Adipocyte (in vitro differentiated cells): ENCODE results near the gene BRD4.

Source experiments
- DNase-seq: peaks from one replicate; pipeline ENCODE4 v3.0.0-alpha.2; 2015; ENCODE audit warnings: low read depth
- H3K27me3 ChIP-seq: replicated peaks from 2 replicates; pipeline ENCODE4 v1.7.0; 2013; ENCODE audit warnings: mild to moderate bottlenecking, low read length, moderate library complexity; ENCODE audit not compliant: control insufficient read depth, insufficient read depth
- H3K36me3 ChIP-seq: 2 replicates; pipeline ENCODE4 v1.7.0; 2013; ENCODE audit warnings: low read length, mild to moderate bottlenecking, moderate library complexity; ENCODE audit not compliant: control insufficient read depth, insufficient read depth, severe bottlenecking
- H3K4me1 ChIP-seq: 2 replicates; pipeline ENCODE4 v1.7.0; 2013; ENCODE audit warnings: mild to moderate bottlenecking, low read length, moderate library complexity; ENCODE audit not compliant: control insufficient read depth, insufficient read depth
- H3K4me3 ChIP-seq: 2 replicates; pipeline ENCODE4 v1.7.0; 2013; ENCODE audit warnings: mild to moderate bottlenecking, low read length, moderate library complexity
- H3K9ac ChIP-seq: 2 replicates; pipeline ENCODE4 v1.7.0; 2013; ENCODE audit warnings: mild to moderate bottlenecking, low read length, moderate library complexity
- H3K9me3 ChIP-seq: 2 replicates; pipeline ENCODE4 v1.7.0; 2013; ENCODE audit warnings: mild to moderate bottlenecking, low read length, moderate library complexity; ENCODE audit not compliant: control insufficient read depth

BRD4 gene

DNA sequence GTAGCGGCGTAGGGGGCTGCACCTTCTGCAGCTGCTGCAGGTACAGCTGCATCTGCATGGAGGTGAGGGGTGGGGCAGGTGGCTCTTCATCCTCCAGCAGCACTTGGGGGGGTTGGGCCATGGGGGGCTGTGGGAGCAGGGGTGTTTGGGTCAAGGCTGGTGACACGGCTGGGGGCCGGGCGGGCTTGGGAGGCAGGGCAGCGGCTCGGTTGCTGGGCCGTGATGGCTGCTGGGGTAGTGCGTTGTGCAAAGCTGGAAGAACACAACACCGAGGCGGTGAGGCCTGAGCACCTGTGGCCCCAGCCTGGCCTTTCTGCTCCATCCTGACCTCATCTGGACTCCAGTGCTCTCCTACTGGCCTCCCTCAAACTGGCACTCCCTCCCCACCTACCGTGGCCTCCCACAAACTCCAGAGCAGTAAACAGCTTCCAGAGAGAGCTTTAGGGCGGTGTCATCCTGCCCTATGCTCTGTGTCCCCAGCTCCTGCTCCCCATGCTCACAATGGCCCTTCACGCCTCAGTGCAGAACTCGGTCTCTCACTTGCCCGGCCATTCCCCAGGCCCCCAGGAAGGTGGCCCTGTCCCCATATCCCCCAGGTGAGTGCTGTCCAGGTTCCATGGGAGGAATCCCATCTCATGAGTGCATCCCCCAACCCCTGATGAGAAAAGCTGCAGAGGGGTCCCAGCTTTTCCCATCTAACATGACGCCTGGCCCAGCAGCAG is 88.9 kb downstream of the BRD4 start:
- DNase-seq: no peak
- H3K4me1 ChIP-seq: peaks cover 17% of the 10 kb centered on the region
- no peak overlapping the region for H3K4me3 ChIP-seq
- no peak overlapping the region for H3K9ac ChIP-seq
- H3K9me3 ChIP-seq: no peaks in the 10 kb centered on the region
- no peaks in the 10 kb centered on the region for H3K27me3 ChIP-seq
- H3K36me3 ChIP-seq: peaks cover 78% of the 10 kb centered on the region

GRCh38 chr19:15241259-15241910 is 91.0 kb downstream of the BRD4 start:
- H3K36me3 ChIP-seq: peaks cover 86% of the 10 kb centered on the region
- no peaks in the 10 kb centered on the region for H3K27me3 ChIP-seq
- H3K9ac ChIP-seq: no peak overlapping the region
- H3K4me1 ChIP-seq: no peaks in the 10 kb centered on the region
- DNase-seq: no peak
- H3K9me3 ChIP-seq: no peaks in the 10 kb centered on the region
- H3K4me3 ChIP-seq: no peak overlapping the region

GRCh38 chr19:15240515-15240914 is 91.8 kb downstream of the BRD4 start:
- DNase-seq: no peak
- no peak overlapping the region for H3K9ac ChIP-seq
- H3K9me3 ChIP-seq: no peaks in the 10 kb centered on the region
- peaks cover 86% of the 10 kb centered on the region for H3K36me3 ChIP-seq
- no peaks in the 10 kb centered on the region for H3K27me3 ChIP-seq
- no peak overlapping the region for H3K4me3 ChIP-seq
- no peaks in the 10 kb centered on the region for H3K4me1 ChIP-seq

DNA sequence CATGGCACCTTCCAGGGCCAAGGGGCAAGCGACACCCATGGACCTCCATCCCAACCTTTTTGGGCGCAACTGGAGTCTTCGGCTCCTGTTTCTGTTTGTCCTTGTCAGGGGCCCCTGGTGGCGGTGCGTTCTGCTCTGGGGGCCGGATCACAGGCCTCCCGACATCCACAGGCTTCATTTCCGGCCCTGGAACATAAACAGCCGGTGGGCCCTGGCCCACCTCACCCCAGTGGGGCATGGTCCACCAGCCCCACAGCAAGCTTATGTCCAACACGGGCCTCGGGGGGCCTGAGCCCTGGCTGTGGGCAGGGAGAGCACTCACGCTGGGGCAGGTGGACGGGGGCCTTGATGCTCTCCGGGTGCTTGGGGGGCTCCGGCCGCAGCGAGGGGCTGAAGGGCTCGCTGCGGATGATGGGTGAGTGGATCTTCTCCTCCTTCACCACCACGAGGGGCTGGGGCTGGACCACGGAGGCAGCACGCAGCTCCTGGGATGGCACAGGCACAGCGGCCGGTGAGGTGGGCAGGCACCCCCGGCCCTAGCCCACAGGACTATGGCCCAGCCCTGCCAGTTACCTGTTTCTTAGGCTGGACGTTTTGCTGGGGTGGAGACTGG is 92.9 kb downstream of the BRD4 start:
- Histone ChIP-seq H3K9me3 (no peaks in the 10 kb centered on the region), H3K4me1 (no peaks in the 10 kb centered on the region), H3K4me3 (no peak overlapping the region), H3K9ac (no peak overlapping the region), H3K36me3 (peaks cover 82% of the 10 kb centered on the region), H3K27me3 (no peaks in the 10 kb centered on the region)
- no peak for DNase-seq

- DNase-seq: no peak
- peaks cover 76% of the 10 kb centered on the region for H3K36me3 ChIP-seq
Measured at GRCh38 chr19:15238639-15239155, 93.6 kb downstream of the BRD4 start.

DNA sequence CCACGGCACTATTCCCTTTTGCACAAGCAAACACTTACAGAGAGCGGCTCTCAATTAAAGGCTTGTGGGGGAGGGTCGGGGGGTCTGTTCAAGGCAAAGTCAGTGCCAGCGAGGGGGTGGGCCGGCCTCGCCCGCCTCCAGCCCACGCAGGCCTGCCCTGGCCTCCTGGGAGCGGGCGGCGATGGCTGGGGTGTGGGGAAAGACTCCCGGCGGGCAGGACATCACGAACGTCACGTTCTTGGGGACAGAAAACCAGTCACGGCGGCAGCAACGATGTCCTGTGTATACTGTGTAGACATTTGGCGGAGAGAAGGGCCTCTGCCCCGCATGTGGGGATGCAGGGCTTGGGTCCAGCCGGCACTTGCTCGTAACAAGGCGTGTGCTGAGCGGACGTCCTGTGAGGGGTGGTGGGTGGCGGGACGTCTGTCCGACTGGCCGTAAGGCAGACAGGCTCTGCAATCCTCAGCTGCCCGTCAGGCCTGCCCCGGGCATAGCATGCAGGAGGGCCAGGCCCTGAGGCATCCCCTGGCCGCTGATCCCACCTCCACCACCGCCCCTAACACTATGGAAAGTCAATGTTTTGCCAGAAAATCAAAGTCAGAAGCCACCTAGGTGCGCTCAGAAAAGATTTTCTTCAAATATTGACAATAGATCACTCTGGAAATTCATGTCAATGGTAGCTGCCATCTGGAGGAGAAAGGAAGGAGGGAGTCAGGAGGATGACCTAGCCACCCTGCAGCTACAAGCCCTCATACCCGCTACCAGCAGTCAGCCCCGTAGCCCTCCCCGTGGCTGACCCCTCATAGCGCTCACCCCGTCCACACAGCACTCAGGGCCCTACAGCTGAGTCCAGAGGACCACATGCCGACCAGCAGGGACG is 94.3 kb downstream of the BRD4 start:
- no peak overlapping the region for H3K4me3 ChIP-seq
- H3K36me3 ChIP-seq: peaks cover 71% of the 10 kb centered on the region
- H3K4me1 ChIP-seq: no peaks in the 10 kb centered on the region
- no peak overlapping the region for H3K9ac ChIP-seq
- H3K27me3 ChIP-seq: no peaks in the 10 kb centered on the region
- no peak for DNase-seq
- H3K9me3 ChIP-seq: no peaks in the 10 kb centered on the region

More at GRCh38 chr19:15238639-15239155, 93.6 kb downstream of the BRD4 start:
- H3K4me3 ChIP-seq: no peak overlapping the region
- no peaks in the 10 kb centered on the region for H3K27me3 ChIP-seq
- H3K4me1 ChIP-seq: no peaks in the 10 kb centered on the region
- no peaks in the 10 kb centered on the region for H3K9me3 ChIP-seq
- no peak overlapping the region for H3K9ac ChIP-seq

- no peak for DNase-seq
- H3K36me3 ChIP-seq: peaks cover 62% of the 10 kb centered on the region
- peaks cover 3% of the 10 kb centered on the region for H3K4me1 ChIP-seq
- no peak overlapping the region for H3K4me3 ChIP-seq
- no peaks in the 10 kb centered on the region for H3K9me3 ChIP-seq
- peaks cover 3% of the 10 kb centered on the region for H3K27me3 ChIP-seq
- no peak overlapping the region for H3K9ac ChIP-seq
Measured at GRCh38 chr19:15236886-15237285, 95.5 kb downstream of the BRD4 start.

GRCh38 chr19:15235781-15236180 is 96.6 kb downstream of the BRD4 start:
- Histone ChIP-seq H3K9me3 (no peaks in the 10 kb centered on the region), H3K36me3 (peaks cover 54% of the 10 kb centered on the region), H3K27me3 (peaks cover 9% of the 10 kb centered on the region), H3K4me1 (peaks cover 3% of the 10 kb centered on the region), H3K9ac (no peak overlapping the region), H3K4me3 (no peak overlapping the region)
- DNase-seq: no peak

- H3K4me1 ChIP-seq: peaks cover 3% of the 10 kb centered on the region
- no peak for DNase-seq
- no peaks in the 10 kb centered on the region for H3K9me3 ChIP-seq
- no peak overlapping the region for H3K4me3 ChIP-seq
- H3K27me3 ChIP-seq: peaks cover 9% of the 10 kb centered on the region
- peaks cover 42% of the 10 kb centered on the region for H3K36me3 ChIP-seq
- H3K9ac ChIP-seq: no peak overlapping the region
Measured at GRCh38 chr19:15234431-15235130, 97.8 kb downstream of the BRD4 start.

DNA sequence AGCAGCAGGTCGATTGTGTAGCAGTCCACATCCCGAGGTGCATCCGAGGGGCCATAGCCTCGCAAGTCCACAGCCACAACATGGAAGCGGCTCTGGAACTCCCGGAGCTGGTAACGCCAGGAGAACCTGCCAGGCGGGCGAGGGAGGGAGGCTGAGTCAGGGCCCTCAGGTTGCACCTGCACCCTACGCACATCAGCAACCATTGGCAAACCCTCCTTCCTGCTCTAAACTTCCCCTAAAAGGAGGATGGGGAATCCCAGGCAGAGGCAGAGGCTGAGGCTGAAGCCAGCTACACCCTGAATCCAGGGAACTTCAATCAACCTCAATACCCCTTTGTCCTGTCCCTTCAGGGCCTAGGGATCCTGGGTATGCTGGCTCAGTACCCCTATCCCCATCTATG is 101.1 kb downstream of the BRD4 start:
- no peak overlapping the region for H3K9ac ChIP-seq
- H3K27me3 ChIP-seq: peaks cover 9% of the 10 kb centered on the region
- no peak for DNase-seq
- no peaks in the 10 kb centered on the region for H3K9me3 ChIP-seq
- no peak overlapping the region for H3K4me3 ChIP-seq
- peaks cover 3% of the 10 kb centered on the region for H3K4me1 ChIP-seq
- peaks cover 13% of the 10 kb centered on the region for H3K36me3 ChIP-seq
